ENCODE results near the gene ZCCHC18.
A peak's percentile ranks its signal among the peaks of the same experiment; 100 is the strongest.

ZCCHC18 gene

GRCh38 chrX:104126856-104127255 lies 14.5 kb downstream of the ZCCHC18 start:
- Histone ChIP-seq H3K27ac (no peak overlapping the region), H3K4me3 (no peak overlapping the region)

- H3K27ac ChIP-seq = no peak overlapping the region
These were observed 18.5 kb downstream of the ZCCHC18 start for GRCh38 chrX:104130808-104131207.

GRCh38 chrX:104134583-104135261 lies 22.4 kb downstream of the ZCCHC18 start:
- no peak overlapping the region for H3K27ac ChIP-seq
- no peak overlapping the region for H3K4me3 ChIP-seq

More at GRCh38 chrX:104130808-104131207, 18.5 kb downstream of the ZCCHC18 start:
- H3K4me3 ChIP-seq = no peak overlapping the region

GRCh38 chrX:104135677-104136076 lies 23.4 kb downstream of the ZCCHC18 start:
- Histone ChIP-seq H3K4me3 (no peak overlapping the region), H3K27ac (no peak overlapping the region)

GRCh38 chrX:104136241-104137019 lies 24.1 kb downstream of the ZCCHC18 start:
- Histone ChIP-seq H3K4me3 (peak overlapping the region in 1 of 7 experiments; percentile 12), H3K27ac (no peak overlapping the region)

- no peak overlapping the region for H3K27ac ChIP-seq
- H3K4me3 ChIP-seq = no peak overlapping the region
These were observed 25.2 kb downstream of the ZCCHC18 start for GRCh38 chrX:104137496-104137895.

GRCh38 chrX:104141087-104141760 lies 28.9 kb downstream of the ZCCHC18 start:
- H3K27ac ChIP-seq = no peak overlapping the region
- H3K4me3 ChIP-seq = no peak overlapping the region

- Histone ChIP-seq H3K27ac (no peak overlapping the region), H3K4me3 (no peak overlapping the region)
These were observed 38.7 kb downstream of the ZCCHC18 start for GRCh38 chrX:104151037-104151436.

GRCh38 chrX:104156630-104157529 lies 44.6 kb downstream of the ZCCHC18 start, which contains the start of gene SLC25A53:
TSS of gene SLC25A53 (minus strand) at chrX:104157009. CDS start at chrX:104105257, 51,752 bp downstream.
- Histone ChIP-seq H3K4me3 (peak within 1 kb of the TSS; percentile 24 to 56 (median 48)), H3K27ac (peak within 1 kb of the TSS; percentile 69 to 96 (median 86))
